SJCRH30 (cell line): ENCODE results near the gene ZBED2. TPM values are rescaled to one million over a fixed set of nuclear protein-coding genes. Genes with fewer than 3 reads are reported as not detected.

Experiments
- DNase-seq, 2 experiments: peaks; one replicate each; pipeline ENCODE4 v3.0.0-alpha.2; 2015 to 2020
- H3K27ac ChIP-seq: fragments of 250-450 bp; sonication (Bioruptor Pico); 2 replicates; pipeline ENCODE4 v1.5.1; 2020; ENCODE audit warnings: mild to moderate bottlenecking, moderate library complexity
- H3K27me3 ChIP-seq: fragments of 250-450 bp; sonication (Bioruptor Pico); 2 replicates; pipeline ENCODE4 v1.5.1; 2020; ENCODE audit warnings: mild to moderate bottlenecking, moderate library complexity
- H3K36me3 ChIP-seq: fragments of 250-450 bp; sonication (Bioruptor Pico); 2 replicates; pipeline ENCODE4 v1.5.1; 2020; ENCODE audit warnings: mild to moderate bottlenecking, moderate library complexity
- H3K4me1 ChIP-seq: fragments of 250-450 bp; sonication (Bioruptor Pico); 2 replicates; pipeline ENCODE4 v1.5.1; 2020; ENCODE audit warnings: mild to moderate bottlenecking, moderate library complexity
- H3K4me3 ChIP-seq: fragments of 250-450 bp; sonication (Bioruptor Pico); 2 replicates; pipeline ENCODE4 v1.5.1; 2020; ENCODE audit warnings: mild to moderate bottlenecking, moderate library complexity
- H3K9me3 ChIP-seq: fragments of 250-450 bp; sonication (Bioruptor Pico); replicated peaks from 2 replicates; pipeline ENCODE4 v1.5.1; 2020; ENCODE audit warnings: mild to moderate bottlenecking, moderate library complexity
- total RNA-seq: library from RNA; depleted of rRNA; stranded (reverse); fragments of >200 nt; shearing (Covaris generic); gene quantifications from 2 replicates; pipeline ENCODE4 v1.2.3, GENCODE V29; 2014

The ZBED2 gene
- total RNA-seq, 1 experiment from 2014 or later = not detected

- H3K4me1 ChIP-seq = no peaks in the 10 kb centered on the region
Observed at GRCh38 chr3:111610612-111611054, 15.5 kb upstream of the ZBED2 start.

GRCh38 chr3:111610189-111610588, 15.0 kb upstream of the ZBED2 start:
- Histone ChIP-seq H3K9me3 (no peaks in the 10 kb centered on the region; the same call in 1 of the 2 replicates), H3K4me3 (no peak overlapping the region), H3K36me3 (no peaks in the 10 kb centered on the region), H3K27me3 (no peaks in the 10 kb centered on the region), H3K27ac (no peak overlapping the region), H3K4me1 (no peaks in the 10 kb centered on the region)
- DNase-seq = no peak

More at GRCh38 chr3:111610612-111611054, 15.5 kb upstream of the ZBED2 start:
- no peak for DNase-seq
- Histone ChIP-seq H3K36me3 (no peaks in the 10 kb centered on the region), H3K27ac (no peak overlapping the region), H3K4me3 (no peak overlapping the region), H3K27me3 (no peaks in the 10 kb centered on the region), H3K9me3 (no peaks in the 10 kb centered on the region; the same call in 1 of the 2 replicates)

DNA sequence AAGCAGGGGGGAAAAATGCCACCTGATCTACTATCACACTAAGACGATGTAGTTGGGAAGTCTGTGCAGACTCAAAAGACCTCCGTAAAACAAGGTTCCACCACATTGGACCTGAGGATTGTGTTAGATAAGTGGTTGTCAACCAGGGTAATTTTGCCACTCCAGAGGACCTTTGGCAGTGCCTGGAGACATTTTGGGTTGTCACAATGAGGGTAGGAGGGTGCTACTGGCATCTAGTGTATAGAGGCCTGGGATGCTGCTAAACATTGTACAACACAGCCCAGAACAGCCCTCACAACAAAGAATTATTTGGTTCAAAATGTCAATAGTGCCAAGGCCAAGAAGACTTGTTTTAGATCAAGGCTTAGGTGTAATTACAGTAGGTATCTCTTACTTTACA, 14.6 kb upstream of the ZBED2 start:
- no peaks in the 10 kb centered on the region for H3K4me1 ChIP-seq
- no peak for DNase-seq
- no peaks in the 10 kb centered on the region; the same call in 1 of the 2 replicates for H3K9me3 ChIP-seq
- H3K27me3 ChIP-seq = no peaks in the 10 kb centered on the region
- no peaks in the 10 kb centered on the region for H3K36me3 ChIP-seq
- no peak overlapping the region for H3K4me3 ChIP-seq
- no peak overlapping the region for H3K27ac ChIP-seq

DNA sequence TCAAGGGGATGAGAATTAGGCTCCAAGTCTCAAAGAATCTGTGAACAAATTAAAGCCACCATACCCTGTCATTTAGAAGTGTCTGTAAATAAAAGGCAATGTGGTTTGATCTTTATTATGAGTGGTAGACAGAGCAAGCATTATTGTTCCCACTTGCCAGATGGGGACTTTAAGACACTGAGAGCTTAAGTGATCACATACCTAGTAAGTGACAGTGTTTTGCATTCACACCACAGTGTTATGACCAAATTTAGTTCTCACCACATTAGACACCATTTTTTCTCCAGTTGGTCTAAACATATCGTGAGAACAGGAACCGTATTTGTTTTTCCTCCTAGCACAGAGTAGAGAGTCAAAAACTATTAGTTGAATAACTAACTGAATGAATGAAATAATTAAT, 13.2 kb upstream of the ZBED2 start:
- H3K27ac ChIP-seq = no peak overlapping the region
- no peaks in the 10 kb centered on the region for H3K36me3 ChIP-seq
- H3K4me1 ChIP-seq = no peaks in the 10 kb centered on the region
- no peak overlapping the region for H3K4me3 ChIP-seq
- no peak for DNase-seq
- no peaks in the 10 kb centered on the region; the same call in 1 of the 2 replicates for H3K9me3 ChIP-seq
- H3K27me3 ChIP-seq = no peaks in the 10 kb centered on the region

DNA sequence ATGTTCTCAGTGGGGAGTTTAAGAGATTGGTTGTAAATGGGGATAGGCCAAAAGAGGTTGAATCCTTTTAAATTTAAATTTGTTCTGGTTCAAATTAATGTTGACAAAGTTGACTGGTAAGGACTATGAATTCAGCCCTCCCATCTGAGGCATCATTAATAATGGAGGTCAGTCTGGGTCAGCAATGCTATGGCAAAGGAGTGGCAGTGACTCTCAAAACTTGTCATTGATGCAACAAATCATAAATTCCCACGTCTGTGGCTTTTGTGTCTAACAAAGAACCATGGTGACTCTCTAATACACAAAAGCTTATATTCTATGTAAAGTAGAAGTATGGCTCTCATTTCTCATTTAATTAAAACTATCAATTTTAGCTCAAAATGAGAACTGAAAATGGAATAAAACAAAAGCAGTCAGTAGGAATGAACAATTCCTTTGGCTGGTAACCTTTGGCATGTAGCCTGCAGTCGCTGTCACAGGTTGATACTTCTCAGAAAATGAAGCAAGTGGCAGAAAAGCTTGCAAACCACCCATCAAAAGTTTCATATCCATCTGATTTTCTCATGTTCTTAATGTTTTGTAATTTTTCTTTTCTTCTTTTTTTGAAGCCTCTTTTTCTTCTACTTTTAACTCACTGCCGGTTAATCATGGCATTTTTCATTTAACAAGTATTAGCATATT, 12.2 kb upstream of the ZBED2 start:
- no peak overlapping the region for H3K27ac ChIP-seq
- H3K4me3 ChIP-seq = no peak overlapping the region
- no peak for DNase-seq
- H3K36me3 ChIP-seq = no peaks in the 10 kb centered on the region
- H3K9me3 ChIP-seq = no peaks in the 10 kb centered on the region; the same call in 1 of the 2 replicates
- H3K4me1 ChIP-seq = no peaks in the 10 kb centered on the region
- no peaks in the 10 kb centered on the region for H3K27me3 ChIP-seq

DNA sequence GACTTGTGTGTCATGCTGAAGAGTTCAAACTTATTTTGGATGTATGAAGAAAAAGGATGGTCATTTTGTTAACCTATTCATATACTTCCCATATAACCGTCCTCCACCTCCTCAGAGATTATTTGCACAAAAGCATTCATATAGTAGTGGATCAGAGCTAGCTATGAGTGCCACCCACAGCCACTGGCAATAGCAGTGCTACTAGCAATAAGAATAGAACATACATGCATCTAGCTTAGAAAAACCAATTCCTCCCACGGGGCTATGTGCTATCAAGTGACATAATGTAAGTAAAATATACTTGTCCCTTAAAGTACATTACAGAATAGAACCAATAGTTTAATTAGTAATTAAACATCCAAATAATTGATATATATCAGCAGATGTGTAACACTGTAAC, 10.3 kb upstream of the ZBED2 start:
- no peak overlapping the region for H3K27ac ChIP-seq
- no peak overlapping the region for H3K4me3 ChIP-seq
- DNase-seq = no peak
- no peaks in the 10 kb centered on the region for H3K27me3 ChIP-seq
- H3K9me3 ChIP-seq = no peaks in the 10 kb centered on the region; the same call in 1 of the 2 replicates
- H3K36me3 ChIP-seq = no peaks in the 10 kb centered on the region
- H3K4me1 ChIP-seq = no peaks in the 10 kb centered on the region

DNA sequence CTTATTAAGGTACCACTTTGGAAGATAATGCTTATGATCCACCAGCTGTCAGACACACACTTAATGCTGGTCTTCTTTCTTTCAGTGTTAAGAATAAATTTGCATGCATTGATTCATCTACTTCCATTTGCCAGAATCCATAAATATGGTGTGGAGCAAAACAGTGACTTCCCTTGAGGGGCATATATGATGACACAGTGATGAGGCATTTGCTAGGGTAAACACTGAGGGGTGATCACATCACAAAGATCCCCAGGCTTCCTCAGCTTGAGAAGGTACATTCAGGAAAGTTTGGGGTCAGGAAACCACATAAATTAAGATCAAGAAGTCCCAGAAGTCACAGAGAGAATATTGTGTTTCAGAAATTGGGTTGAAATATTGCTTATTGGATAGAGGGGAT, 9.9 kb upstream of the ZBED2 start:
- Histone ChIP-seq H3K9me3 (no peaks in the 10 kb centered on the region; the same call in 1 of the 2 replicates), H3K4me3 (no peak overlapping the region), H3K27me3 (no peaks in the 10 kb centered on the region), H3K4me1 (no peaks in the 10 kb centered on the region), H3K27ac (no peak overlapping the region), H3K36me3 (no peaks in the 10 kb centered on the region)
- DNase-seq = no peak

DNA sequence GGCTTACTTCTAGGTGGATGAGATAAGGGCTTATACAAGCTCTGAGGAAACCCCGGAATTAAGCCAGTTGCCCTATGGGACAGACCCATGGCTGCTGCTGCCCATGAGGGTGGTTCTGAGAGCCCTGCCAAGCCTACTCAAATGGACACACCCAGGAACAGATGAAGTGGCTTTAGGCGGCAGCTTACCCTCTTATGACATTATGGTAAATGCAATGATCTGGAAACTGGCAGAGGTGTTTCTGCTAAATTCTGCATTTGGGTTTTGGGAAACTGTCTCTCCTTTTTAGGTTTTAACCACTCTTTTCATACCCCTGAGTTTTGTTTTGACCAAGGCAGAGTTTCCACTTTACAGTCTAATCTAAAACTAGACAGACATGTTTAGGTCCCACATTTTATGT, 9.0 kb upstream of the ZBED2 start:
- H3K4me3 ChIP-seq = no peak overlapping the region
- no peaks in the 10 kb centered on the region for H3K27me3 ChIP-seq
- no peak overlapping the region for H3K27ac ChIP-seq
- H3K36me3 ChIP-seq = no peaks in the 10 kb centered on the region
- no peak for DNase-seq
- no peaks in the 10 kb centered on the region; the same call in 1 of the 2 replicates for H3K9me3 ChIP-seq
- H3K4me1 ChIP-seq = no peaks in the 10 kb centered on the region

DNA sequence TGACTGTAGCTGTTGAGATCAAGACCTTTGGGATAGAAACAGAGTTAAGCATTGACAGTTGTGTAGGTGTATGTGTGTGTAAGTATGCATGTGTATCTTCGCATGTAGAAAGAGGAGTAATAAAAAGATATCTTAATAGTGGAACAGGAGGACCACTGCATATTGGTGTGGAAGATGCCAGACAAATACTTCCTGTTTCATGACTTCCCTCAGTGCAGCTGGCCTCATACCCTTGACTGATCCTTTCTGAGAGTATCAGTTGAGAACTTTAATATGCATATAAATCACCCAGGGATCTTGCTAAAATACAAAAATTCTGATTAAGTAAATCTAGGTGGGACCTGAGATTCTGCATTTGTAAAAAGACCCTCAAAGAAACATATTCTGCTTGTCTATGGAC, 8.5 kb upstream of the ZBED2 start:
- H3K27me3 ChIP-seq = no peaks in the 10 kb centered on the region
- no peak overlapping the region for H3K27ac ChIP-seq
- H3K9me3 ChIP-seq = no peaks in the 10 kb centered on the region; the same call in 1 of the 2 replicates
- H3K4me1 ChIP-seq = no peaks in the 10 kb centered on the region
- DNase-seq = no peak
- no peaks in the 10 kb centered on the region for H3K36me3 ChIP-seq
- no peak overlapping the region for H3K4me3 ChIP-seq

GRCh38 chr3:111601810-111602209, 6.7 kb upstream of the ZBED2 start:
- H3K9me3 ChIP-seq = no peaks in the 10 kb centered on the region; the same call in 1 of the 2 replicates
- H3K4me1 ChIP-seq = no peaks in the 10 kb centered on the region
- H3K4me3 ChIP-seq = no peak overlapping the region
- H3K36me3 ChIP-seq = no peaks in the 10 kb centered on the region
- H3K27me3 ChIP-seq = no peaks in the 10 kb centered on the region
- no peak for DNase-seq
- H3K27ac ChIP-seq = no peak overlapping the region

- Histone ChIP-seq H3K27ac (no peak overlapping the region), H3K27me3 (no peaks in the 10 kb centered on the region), H3K36me3 (no peaks in the 10 kb centered on the region; the same call in 1 of the 2 replicates), H3K4me3 (no peak overlapping the region), H3K4me1 (no peaks in the 10 kb centered on the region), H3K9me3 (no peaks in the 10 kb centered on the region)
- DNase-seq = no peak
Observed at GRCh38 chr3:111598552-111598951, 3.4 kb upstream of the ZBED2 start.

DNA sequence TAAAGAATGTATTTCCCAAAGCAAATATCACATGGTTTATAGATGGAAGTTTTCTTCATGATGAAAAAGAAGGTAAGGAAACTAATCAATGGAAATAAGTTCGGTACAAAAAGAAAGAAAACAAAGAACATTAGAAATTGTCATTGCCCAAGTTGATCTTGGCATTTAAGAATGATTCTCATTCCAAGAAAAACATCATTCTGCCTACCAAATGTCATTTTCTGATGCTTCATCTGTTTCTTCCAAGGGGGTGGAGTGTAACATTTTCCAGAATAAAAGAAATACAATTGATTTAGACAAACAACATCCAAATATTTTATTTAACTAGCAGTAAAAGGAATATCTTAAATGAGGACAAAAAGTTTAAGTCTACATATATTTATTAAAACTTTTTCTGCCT, 3.0 kb upstream of the ZBED2 start:
- Histone ChIP-seq H3K27ac (no peak overlapping the region), H3K4me1 (no peaks in the 10 kb centered on the region)
- DNase-seq = no peak

DNA sequence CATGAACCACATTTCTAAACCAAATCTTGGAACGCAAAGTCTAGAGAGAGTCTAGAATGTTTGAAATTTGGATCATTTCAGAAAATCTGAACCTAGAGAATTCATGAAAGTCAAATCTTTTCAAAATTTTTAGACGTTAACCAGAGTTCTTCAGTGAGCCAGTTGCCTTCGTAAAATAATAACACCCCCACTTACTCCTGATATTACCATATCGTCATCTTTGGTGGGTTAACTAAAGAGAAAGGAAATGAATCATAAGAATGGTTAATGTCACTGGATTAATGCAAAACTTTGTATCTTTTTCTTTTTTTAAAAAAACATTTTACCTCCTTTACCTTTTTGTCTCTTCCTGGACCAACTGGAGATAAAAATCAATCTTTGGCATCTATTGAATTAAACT, 1.2 kb upstream of the ZBED2 start:
- Histone ChIP-seq H3K9me3 (no peaks in the 10 kb centered on the region), H3K4me3 (no peak overlapping the region)

More for the DNA sequence above, 3.0 kb upstream of the ZBED2 start:
- H3K4me3 ChIP-seq = no peak overlapping the region
- no peaks in the 10 kb centered on the region; the same call in 1 of the 2 replicates for H3K36me3 ChIP-seq
- no peaks in the 10 kb centered on the region for H3K27me3 ChIP-seq
- no peaks in the 10 kb centered on the region for H3K9me3 ChIP-seq

GRCh38 chr3:111594781-111595180, 365 bp downstream of the ZBED2 start:
- Histone ChIP-seq H3K27me3 (no peaks in the 10 kb centered on the region; the same call in 1 of the 2 replicates), H3K4me3 (no peak overlapping the region), H3K9me3 (no peaks in the 10 kb centered on the region; the same call in 1 of the 2 replicates), H3K27ac (no peak overlapping the region), H3K36me3 (no peaks in the 10 kb centered on the region; the same call in 1 of the 2 replicates), H3K4me1 (no peaks in the 10 kb centered on the region)
- DNase-seq = no peak

More for the DNA sequence above, 1.2 kb upstream of the ZBED2 start:
- no peak for DNase-seq
- Histone ChIP-seq H3K36me3 (no peaks in the 10 kb centered on the region; the same call in 1 of the 2 replicates), H3K27me3 (no peaks in the 10 kb centered on the region; the same call in 1 of the 2 replicates), H3K4me1 (no peaks in the 10 kb centered on the region), H3K27ac (no peak overlapping the region)

GRCh38 chr3:111594205-111594604, 941 bp downstream of the ZBED2 start:
- H3K27ac ChIP-seq = no peak overlapping the region
- H3K4me3 ChIP-seq = no peak overlapping the region
- H3K27me3 ChIP-seq = no peaks in the 10 kb centered on the region; the same call in 1 of the 2 replicates
- no peaks in the 10 kb centered on the region; the same call in 1 of the 2 replicates for H3K36me3 ChIP-seq
- no peaks in the 10 kb centered on the region for H3K4me1 ChIP-seq
- DNase-seq = no peak
- H3K9me3 ChIP-seq = no peaks in the 10 kb centered on the region; the same call in 1 of the 2 replicates
